Esophagus (tissue), 2 donors: Measurements from ENCODE around the gene CCR1. TPM values are rescaled to one million over a fixed set of nuclear protein-coding genes. Genes with fewer than 3 reads are reported as not detected.

Experiments
- H3K27ac ChIP-seq, 2 donors: one replicate each; pipeline ENCODE4 v1.5.1; 2013; ENCODE audit warnings: low read depth in 2 of 2, mild to moderate bottlenecking in 2 of 2, inconsistent platforms in 1 of 2, low read length in 1 of 2, moderate library complexity in 1 of 2
- H3K27me3 ChIP-seq, 2 donors: one replicate each; pipeline ENCODE4 v1.6.1; 2013; ENCODE audit warnings: low read length in 2 of 2, control low read depth in 1 of 2, mild to moderate bottlenecking in 1 of 2; ENCODE audit not compliant: insufficient read depth in 2 of 2, control insufficient read depth in 1 of 2
- H3K36me3 ChIP-seq, 2 donors: one replicate each; pipeline ENCODE4 v1.6.1; 2013; ENCODE audit warnings: low read length in 1 of 2; ENCODE audit not compliant: control insufficient read depth in 2 of 2, insufficient read depth in 2 of 2
- H3K4me1 ChIP-seq, 2 donors: one replicate each; pipeline ENCODE4 v1.6.1; 2013; ENCODE audit warnings: low read length in 1 of 2; ENCODE audit not compliant: control insufficient read depth in 2 of 2, insufficient read depth in 2 of 2
- H3K4me3 ChIP-seq, 2 donors: one replicate each; pipeline ENCODE4 v1.5.1; 2013; ENCODE audit warnings: low read length in 2 of 2, mild to moderate bottlenecking in 2 of 2, low read depth in 1 of 2, moderate library complexity in 1 of 2
- H3K9me3 ChIP-seq, 2 donors: one replicate each; pipeline ENCODE4 v1.6.1; 2013; ENCODE audit warnings: mild to moderate bottlenecking in 2 of 2, low read depth in 1 of 2, low read length in 1 of 2, moderate library complexity in 1 of 2; ENCODE audit not compliant: control insufficient read depth in 2 of 2, insufficient read depth in 1 of 2
- WGBS, 2 donors: extraction: QIAGEN DNeasy Blood & Tissue Kit; methylation state at CpG; one replicate each; pipeline ENCODE4 v1.1.7; 2013; 5-methylcytosine and 5-hydroxymethylcytosine counted together
- polyA plus RNA-seq, 2 donors: library from polyadenylated mRNA; stranded (reverse); fragments of 200-250 nt; gene quantifications; one replicate each; pipeline ENCODE4 v1.2.3, GENCODE V29; 2013
- donor health status: healthy with polysubstance abuse.
- donor health status: Bipolar disorder and iron deficiency.

CCR1 gene
- polyA plus RNA-seq: under 1 TPM; 0.47 to 0.61 TPM

DNA sequence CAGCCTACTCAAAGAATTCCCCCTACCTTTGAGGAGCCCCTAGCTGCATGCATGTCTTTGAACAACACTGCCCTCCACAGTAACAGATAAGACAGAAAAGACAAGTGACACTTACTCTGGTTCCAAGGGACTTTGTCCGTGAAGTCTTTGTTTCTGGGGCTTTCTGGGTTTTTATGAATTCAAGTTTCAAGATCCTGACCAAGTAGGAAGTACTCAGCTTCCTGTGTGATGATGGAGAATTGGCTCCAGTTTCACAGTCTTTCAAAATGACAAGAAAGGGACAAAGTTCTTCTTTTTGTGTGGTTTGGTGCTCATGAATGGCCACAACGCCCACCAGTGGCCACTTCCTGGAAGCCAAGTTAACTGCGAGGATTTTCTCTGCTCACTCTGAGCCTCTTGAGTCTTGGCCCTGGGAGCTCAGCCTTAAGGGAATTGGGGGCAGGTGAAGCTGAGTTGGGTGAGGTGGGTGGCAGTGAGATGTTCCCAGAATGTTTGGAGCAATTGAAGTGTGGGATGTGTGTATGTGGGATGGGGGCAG lies at the start of gene CCR1:
CCR1 (minus strand) TSS at position 147 of the 538 bp plus-strand sequence. CDS start 4,000 bp downstream, outside the sequence.
- Histone ChIP-seq H3K4me3 (no peak within 1 kb of the TSS), H3K9me3 (peaks cover 0 to 1% of the 10 kb centered on the region in 2 donors), H3K36me3 (no peaks in the 10 kb centered on the region), H3K27ac (no peak within 1 kb of the TSS), H3K4me1 (no peaks in the 10 kb centered on the region), H3K27me3 (no peaks in the 10 kb centered on the region)
- WGBS, 2 donors: 26 to 48% methylated on average over 3 of the region's 3 CpGs

DNA sequence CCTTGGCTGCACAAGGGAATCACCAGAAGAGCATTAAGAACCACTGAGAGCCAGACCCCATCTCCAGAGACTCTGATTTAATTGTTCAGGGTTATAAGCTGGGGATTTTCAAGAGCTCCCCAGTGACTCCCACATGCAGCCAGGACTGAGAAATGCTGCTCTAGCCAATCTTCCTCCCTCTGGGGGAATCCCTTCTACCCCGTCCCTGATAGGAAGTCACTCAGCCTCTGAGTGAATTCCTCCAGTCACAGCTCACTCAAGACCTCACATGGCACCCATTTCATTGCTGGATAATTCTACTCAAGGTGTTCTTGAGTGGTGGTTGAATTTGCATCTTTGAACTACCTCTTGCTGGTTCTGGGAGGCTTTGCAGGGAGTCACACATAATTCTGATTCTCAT lies 44.9 kb upstream of the CCR1 start:
- 54 to 69% methylated on average over 1 of the region's 1 CpG for WGBS, 2 donors
- no peaks in the 10 kb centered on the region for H3K4me1 ChIP-seq
- no peaks in the 10 kb centered on the region for H3K36me3 ChIP-seq
- H3K27me3 ChIP-seq: no peaks in the 10 kb centered on the region
- H3K9me3 ChIP-seq: no peaks in the 10 kb centered on the region
- no peak overlapping the region for H3K4me3 ChIP-seq
- no peak overlapping the region for H3K27ac ChIP-seq

- 85 to 88% methylated on average over 3 of the region's 3 CpGs for WGBS, 2 donors
- H3K36me3 ChIP-seq: no peaks in the 10 kb centered on the region
- H3K27ac ChIP-seq: no peak overlapping the region
- no peaks in the 10 kb centered on the region for H3K27me3 ChIP-seq
- H3K9me3 ChIP-seq: no peaks in the 10 kb centered on the region
- H3K4me1 ChIP-seq: no peaks in the 10 kb centered on the region
- H3K4me3 ChIP-seq: no peak overlapping the region
Measured at GRCh38 chr3:46245146-46245545, 37.0 kb upstream of the CCR1 start.

GRCh38 chr3:46243560-46243959 lies 35.4 kb upstream of the CCR1 start:
- H3K36me3 ChIP-seq: no peaks in the 10 kb centered on the region
- no peaks in the 10 kb centered on the region for H3K9me3 ChIP-seq
- 80 to 81% methylated on average over 2 of the region's 2 CpGs for WGBS, 2 donors
- H3K27ac ChIP-seq: no peak overlapping the region
- H3K4me1 ChIP-seq: no peaks in the 10 kb centered on the region
- no peaks in the 10 kb centered on the region for H3K27me3 ChIP-seq
- H3K4me3 ChIP-seq: no peak overlapping the region

- Histone ChIP-seq H3K4me3 (no peak within 1 kb of the TSS), H3K4me1 (no peaks in the 10 kb centered on the region), H3K36me3 (no peaks in the 10 kb centered on the region), H3K9me3 (no peaks in the 10 kb centered on the region), H3K27me3 (no peaks in the 10 kb centered on the region), H3K27ac (no peak within 1 kb of the TSS)
- 72 to 75% methylated on average over 4 of the region's 4 CpGs for WGBS, 2 donors
Measured at GRCh38 chr3:46242120-46242519, 34.0 kb upstream of the CCR1 start, which contains the start of gene CCR3. CCR3 (plus strand) TSS chr3:46242460; CDS start chr3:46265159, 22,699 bp downstream.

DNA sequence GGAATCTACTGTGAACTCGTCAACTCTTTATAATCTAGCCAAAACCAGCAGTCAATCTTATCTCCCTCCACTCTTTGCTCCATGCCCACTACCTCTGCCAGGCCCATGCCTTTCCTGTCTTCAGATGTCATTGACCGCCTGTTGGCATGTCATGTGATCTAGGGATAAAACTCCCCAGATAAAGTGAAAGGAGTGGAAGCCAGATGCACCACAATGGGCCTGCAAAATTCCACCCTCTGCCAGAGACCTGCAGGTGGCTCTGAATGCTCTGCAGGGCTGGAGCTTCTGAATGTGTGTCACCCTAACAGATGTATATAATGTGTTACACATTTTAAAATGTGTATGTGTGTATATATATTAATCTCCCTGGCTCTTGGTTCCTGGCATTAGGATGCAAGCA lies 31.8 kb upstream of the CCR1 start:
- Histone ChIP-seq H3K9me3 (no peaks in the 10 kb centered on the region), H3K36me3 (no peaks in the 10 kb centered on the region), H3K27ac (no peak overlapping the region), H3K4me1 (no peaks in the 10 kb centered on the region), H3K27me3 (no peaks in the 10 kb centered on the region), H3K4me3 (no peak overlapping the region)
- WGBS, 2 donors: 71 to 72% methylated on average over 2 of the region's 2 CpGs

DNA sequence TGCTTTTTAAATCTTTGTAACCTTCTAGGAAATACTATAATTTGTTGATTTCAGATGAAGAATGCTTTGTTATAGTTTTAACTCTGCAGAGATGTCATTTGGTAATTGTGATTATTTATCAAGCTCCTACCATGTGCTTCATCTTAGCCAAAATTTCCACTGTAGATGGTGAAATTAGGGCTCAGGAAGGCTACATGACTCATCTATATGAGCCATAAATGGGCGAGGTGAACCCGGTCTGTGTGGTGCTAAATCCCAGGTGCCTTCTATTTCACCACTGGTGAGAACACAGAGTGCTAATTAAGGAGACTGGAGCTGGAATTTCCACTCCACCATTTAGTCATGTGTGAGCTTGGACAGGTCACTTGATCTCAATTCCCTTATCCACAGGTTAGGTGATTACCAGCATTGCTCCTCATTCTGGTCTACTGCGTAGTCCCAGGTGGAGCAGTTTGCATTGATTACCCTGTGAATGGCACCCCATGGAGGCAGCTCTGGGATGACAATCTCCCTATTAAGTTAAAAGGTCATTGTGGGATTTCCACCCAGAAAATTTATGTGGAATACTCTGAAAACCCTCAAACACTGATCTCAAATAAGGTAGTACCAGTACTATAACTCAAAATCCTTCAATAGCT lies 31.3 kb upstream of the CCR1 start:
- WGBS, 2 donors: 59 to 60% methylated on average over 3 of the region's 3 CpGs
- H3K4me3 ChIP-seq: no peak overlapping the region
- H3K9me3 ChIP-seq: no peaks in the 10 kb centered on the region
- no peaks in the 10 kb centered on the region for H3K36me3 ChIP-seq
- H3K4me1 ChIP-seq: no peaks in the 10 kb centered on the region
- H3K27ac ChIP-seq: no peak overlapping the region
- no peaks in the 10 kb centered on the region for H3K27me3 ChIP-seq

- Histone ChIP-seq H3K4me3 (no peak overlapping the region), H3K27me3 (no peaks in the 10 kb centered on the region), H3K27ac (no peak overlapping the region), H3K9me3 (peaks cover 0 to 2% of the 10 kb centered on the region in 2 donors), H3K4me1 (no peaks in the 10 kb centered on the region), H3K36me3 (no peaks in the 10 kb centered on the region)
- WGBS, 2 donors: 86 to 88% methylated on average over 4 of the region's 4 CpGs
Measured at GRCh38 chr3:46238386-46238785, 30.3 kb upstream of the CCR1 start.

- H3K27me3 ChIP-seq: no peaks in the 10 kb centered on the region
- no peak overlapping the region for H3K27ac ChIP-seq
- H3K4me1 ChIP-seq: no peaks in the 10 kb centered on the region
- H3K9me3 ChIP-seq: peaks cover 0 to 2% of the 10 kb centered on the region in 2 donors
- no peak overlapping the region for H3K4me3 ChIP-seq
- no peaks in the 10 kb centered on the region for H3K36me3 ChIP-seq
- WGBS, 2 donors: 72 to 74% methylated on average over 5 of the region's 5 CpGs
Measured at GRCh38 chr3:46236294-46237054, 28.4 kb upstream of the CCR1 start.
